ENCODE data around the gene AP1S3. TPM values are rescaled to one million over a fixed set of nuclear protein-coding genes. Genes with fewer than 3 reads are reported as not detected.

Gene AP1S3
- total and polyA plus RNA-seq, 4 donors = 4.6 to 14.2 (median 6.5) TPM

DNA sequence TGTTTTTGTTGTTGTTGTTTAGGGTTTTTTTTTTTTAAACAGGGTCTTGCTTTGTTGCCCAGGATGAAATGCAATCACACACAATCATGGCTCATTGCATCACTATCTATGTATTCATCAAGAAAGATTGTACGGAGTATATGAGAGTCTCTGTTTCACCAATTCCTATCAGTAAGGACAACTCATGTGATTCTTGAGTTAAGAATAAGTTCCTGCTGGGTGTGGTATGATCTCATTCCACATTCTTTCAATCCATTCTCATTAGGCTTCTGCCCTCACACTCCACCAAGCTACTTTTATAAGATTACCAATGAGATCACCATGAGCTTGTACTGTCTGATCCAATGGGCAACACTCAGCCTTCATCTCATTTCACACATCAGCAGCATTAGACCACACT lies 9.1 kb upstream of the AP1S3 start:
- Histone ChIP-seq H3K4me3 (no peak overlapping the region), H3K9me3 (ENCODE audit: control insufficient read depth in 4 of 4, insufficient read depth in 3 of 4, low read length in 3 of 4) (no peaks in the 10 kb centered on the region), H3K27me3 (ENCODE audit: control insufficient read depth in 3 of 3, insufficient read depth in 3 of 3, low read length in 2 of 3) (no peaks in the 10 kb centered on the region), H3K36me3 (ENCODE audit: control insufficient read depth in 4 of 4, insufficient read depth in 4 of 4, low read length in 4 of 4) (peaks cover 0 to 6% (median 0%) of the 10 kb centered on the region in 4 donors), H3K4me1 (ENCODE audit: control insufficient read depth in 5 of 5, insufficient read depth in 5 of 5, low read length in 5 of 5) (no peaks in the 10 kb centered on the region), H3K9ac (ENCODE audit: insufficient read depth in 1 of 2, low read length in 2 of 2) (no peak overlapping the region), H3K27ac (ENCODE audit: low read depth in 1 of 2, low read length in 1 of 2) (no peak overlapping the region)
- TF ChIP-seq, protein P1, sequence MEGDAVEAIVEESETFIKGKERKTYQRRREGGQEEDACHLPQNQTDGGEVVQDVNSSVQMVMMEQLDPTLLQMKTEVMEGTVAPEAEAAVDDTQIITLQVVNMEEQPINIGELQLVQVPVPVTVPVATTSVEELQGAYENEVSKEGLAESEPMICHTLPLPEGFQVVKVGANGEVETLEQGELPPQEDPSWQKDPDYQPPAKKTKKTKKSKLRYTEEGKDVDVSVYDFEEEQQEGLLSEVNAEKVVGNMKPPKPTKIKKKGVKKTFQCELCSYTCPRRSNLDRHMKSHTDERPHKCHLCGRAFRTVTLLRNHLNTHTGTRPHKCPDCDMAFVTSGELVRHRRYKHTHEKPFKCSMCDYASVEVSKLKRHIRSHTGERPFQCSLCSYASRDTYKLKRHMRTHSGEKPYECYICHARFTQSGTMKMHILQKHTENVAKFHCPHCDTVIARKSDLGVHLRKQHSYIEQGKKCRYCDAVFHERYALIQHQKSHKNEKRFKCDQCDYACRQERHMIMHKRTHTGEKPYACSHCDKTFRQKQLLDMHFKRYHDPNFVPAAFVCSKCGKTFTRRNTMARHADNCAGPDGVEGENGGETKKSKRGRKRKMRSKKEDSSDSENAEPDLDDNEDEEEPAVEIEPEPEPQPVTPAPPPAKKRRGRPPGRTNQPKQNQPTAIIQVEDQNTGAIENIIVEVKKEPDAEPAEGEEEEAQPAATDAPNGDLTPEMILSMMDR (IDR thresholded peaks at IDR 0.05; ENCODE audit: control extremely low read depth, extremely low read depth) = no peak
- WGBS, 2 donors = 81 to 87% methylated on average over 1 of the region's 1 CpG
- no peak for DNase-seq
- no peak for ATAC-seq (ENCODE audit: insufficient read depth, low FRiP score)

DNA sequence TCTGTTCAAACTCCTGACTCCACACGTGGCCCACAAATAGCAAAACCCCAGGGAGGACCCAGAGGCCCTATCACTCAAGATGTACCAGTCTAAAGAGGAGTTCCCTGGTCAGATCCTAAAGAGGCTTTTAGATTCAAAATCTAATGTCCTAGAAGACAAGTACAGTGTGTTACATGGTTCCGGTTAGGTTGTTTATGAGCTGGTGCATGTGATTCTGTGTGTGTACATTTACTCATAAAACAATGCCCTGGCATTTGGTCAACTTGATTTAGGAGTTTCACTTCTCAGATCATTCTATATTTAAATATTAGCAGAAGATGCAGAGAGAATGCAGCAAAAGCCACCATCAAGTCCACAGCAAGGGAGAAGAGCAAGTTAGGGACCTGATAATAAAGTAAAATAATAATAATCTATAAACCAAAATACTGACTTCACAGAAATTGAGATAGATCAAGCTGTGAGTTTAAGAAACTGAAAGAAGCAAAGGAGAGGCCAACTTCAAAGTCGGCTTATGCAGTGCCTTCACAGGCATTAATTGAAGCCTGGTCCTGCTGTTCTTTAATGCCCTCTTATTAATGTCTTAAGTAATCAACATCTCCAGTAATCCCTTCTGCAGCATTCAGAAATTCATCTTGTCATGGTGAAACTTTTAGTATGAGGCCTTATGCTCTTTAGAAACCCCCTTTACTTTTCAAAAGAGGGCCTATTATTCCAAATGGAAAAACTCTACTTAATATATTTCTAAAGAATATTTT lies 4.2 kb upstream of the AP1S3 start:
- 69 to 77% methylated on average over 3 of the region's 3 CpGs for WGBS, 2 donors
- H3K9ac ChIP-seq (ENCODE audit: insufficient read depth in 1 of 2, low read length in 2 of 2) = no peak overlapping the region
- ATAC-seq (ENCODE audit: insufficient read depth, low FRiP score) (no peak), DNase-seq (no peak)
- no peak overlapping the region for H3K4me3 ChIP-seq
- peaks cover 0 to 2% (median 0%) of the 10 kb centered on the region in 4 donors for H3K36me3 ChIP-seq (ENCODE audit: control insufficient read depth in 4 of 4, insufficient read depth in 4 of 4, low read length in 4 of 4)
- no peak overlapping the region for H3K27ac ChIP-seq (ENCODE audit: low read depth in 1 of 2, low read length in 1 of 2)
- H3K4me1 ChIP-seq (ENCODE audit: control insufficient read depth in 5 of 5, insufficient read depth in 5 of 5, low read length in 5 of 5) = peaks cover 0 to 3% (median 2%) of the 10 kb centered on the region in 5 donors
- H3K9me3 ChIP-seq (ENCODE audit: control insufficient read depth in 4 of 4, insufficient read depth in 3 of 4, low read length in 3 of 4) = no peaks in the 10 kb centered on the region
- H3K27me3 ChIP-seq (ENCODE audit: control insufficient read depth in 3 of 3, insufficient read depth in 3 of 3, low read length in 2 of 3) = no peaks in the 10 kb centered on the region
- TF ChIP-seq, protein P1 (IDR thresholded peaks at IDR 0.05; ENCODE audit: control extremely low read depth, extremely low read depth) = no peak

DNA sequence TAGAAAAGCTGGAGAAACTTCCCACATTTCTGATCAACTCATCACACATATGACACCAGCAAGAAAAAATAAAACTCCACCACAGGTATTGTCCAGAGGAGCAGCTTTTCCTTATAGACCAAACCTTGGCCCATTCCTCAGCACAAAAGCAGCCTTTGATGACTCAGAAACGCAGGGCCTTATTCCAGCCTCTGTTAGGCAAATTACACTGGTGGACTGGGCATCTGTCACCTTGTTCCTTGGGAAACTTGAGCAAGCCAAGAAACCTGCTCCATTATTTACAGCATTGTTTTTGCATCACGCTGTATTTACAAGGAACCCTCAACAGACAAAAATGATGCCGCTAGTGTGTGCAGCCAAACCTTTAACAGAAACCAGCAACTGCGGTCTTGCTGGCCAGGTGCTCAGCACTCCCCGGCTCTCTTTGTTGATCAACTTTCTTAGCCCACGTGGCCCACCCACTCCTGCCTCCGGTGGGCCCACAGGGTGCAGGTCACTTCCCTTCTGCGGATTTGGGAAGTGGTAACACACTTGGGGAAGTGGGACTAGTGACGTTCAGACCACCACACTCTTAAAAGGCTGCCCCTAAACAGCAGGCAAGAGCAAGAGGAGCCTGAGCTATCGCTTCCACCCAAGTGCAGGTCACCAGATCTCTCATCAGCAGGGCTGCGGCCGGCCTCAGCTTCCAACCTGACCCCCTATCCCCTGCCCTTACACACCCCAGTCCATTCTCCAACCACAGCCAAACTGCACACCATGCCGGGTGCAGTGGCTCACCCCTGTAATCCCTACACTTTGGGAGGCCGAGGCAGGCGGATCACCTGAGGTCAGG lies 1.5 kb downstream of the AP1S3 start:
- Histone ChIP-seq H3K4me3 (no peak overlapping the region), H3K4me1 (ENCODE audit: control insufficient read depth in 5 of 5, insufficient read depth in 5 of 5, low read length in 5 of 5) (peaks cover 0 to 12% (median 5%) of the 10 kb centered on the region in 5 donors), H3K9me3 (ENCODE audit: control insufficient read depth in 4 of 4, insufficient read depth in 3 of 4, low read length in 3 of 4) (no peaks in the 10 kb centered on the region), H3K9ac (ENCODE audit: insufficient read depth in 1 of 2, low read length in 2 of 2) (no peak overlapping the region), H3K36me3 (ENCODE audit: control insufficient read depth in 4 of 4, insufficient read depth in 4 of 4, low read length in 4 of 4) (no peaks in the 10 kb centered on the region), H3K27me3 (ENCODE audit: control insufficient read depth in 3 of 3, insufficient read depth in 3 of 3, low read length in 2 of 3) (no peaks in the 10 kb centered on the region), H3K27ac (ENCODE audit: low read depth in 1 of 2, low read length in 1 of 2) (no peak overlapping the region)
- DNase-seq (no peak), ATAC-seq (ENCODE audit: insufficient read depth, low FRiP score) (no peak)
- TF ChIP-seq, protein P1 (IDR thresholded peaks at IDR 0.05; ENCODE audit: control extremely low read depth, extremely low read depth) = no peak
- 42 to 73% methylated on average over 15 of the region's 15 CpGs for WGBS, 2 donors

Measured in lung (tissue), 12 donors.